ENCODE data around the gene ECHS1. TPM values are rescaled to one million over a fixed set of nuclear protein-coding genes. Genes with fewer than 3 reads are reported as not detected.

The ECHS1 gene
- polyA plus RNA-seq, 1 of the 3 experiments (the other 2 are of a cell fraction) = 97.8 TPM

DNA sequence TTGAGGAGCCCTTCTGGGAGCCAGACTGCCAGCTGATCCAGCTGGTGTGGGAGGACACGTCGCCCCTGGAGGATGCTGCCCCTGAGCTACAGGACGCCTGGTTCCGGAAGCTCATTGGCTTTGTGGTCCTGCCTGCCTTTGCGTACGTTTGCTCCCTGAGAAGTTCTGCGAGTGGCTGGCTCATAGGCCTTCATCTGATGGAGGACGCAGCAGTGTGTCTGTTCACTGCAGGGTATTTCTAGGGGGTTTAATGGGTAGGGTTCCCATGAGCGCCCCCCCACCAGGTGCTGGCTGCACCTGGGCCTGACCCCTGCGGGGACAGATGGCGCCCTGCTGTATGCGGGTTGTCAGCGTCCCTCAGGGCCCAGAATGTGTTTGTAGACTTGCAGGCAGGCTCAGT is 10.9 kb upstream of the ECHS1 start:
- DNase-seq = no peak
- Histone ChIP-seq H4K20me1 (ENCODE audit: insufficient read depth) (no peaks in the 10 kb centered on the region), H3K4me3 (ENCODE audit: low read depth in 2 of 2, low read length in 1 of 2) (no peak overlapping the region), H3K79me2 (ENCODE audit: insufficient read depth) (no peaks in the 10 kb centered on the region), H3K9me2 (no peaks in the 10 kb centered on the region), H3F3A (replicated peaks; ENCODE audit: insufficient read depth) (no peaks in the 10 kb centered on the region), H3K27me3 (ENCODE audit: insufficient read depth) (no peaks in the 10 kb centered on the region), H3K9me3 (no peaks in the 10 kb centered on the region), H3K27ac (ENCODE audit: low read depth in 2 of 2, low read length in 1 of 2) (no peak overlapping the region), H3K4me1 (ENCODE audit: control insufficient read depth in 1 of 2, insufficient read depth in 2 of 2, low read depth in 1 of 2, low read length in 1 of 2) (peaks cover 0 to 9% of the 10 kb centered on the region in 2 experiments; a peak in 1 of 4 replicates), H3K9ac (no peak overlapping the region), H3K4me2 (no peak overlapping the region), H3K36me3 (replicated peaks in 1 of 2; ENCODE audit: control insufficient read depth in 1 of 2, insufficient read depth in 2 of 2, low read length in 1 of 2) (peaks cover 0 to 3% of the 10 kb centered on the region in 2 experiments), H2AFZ (ENCODE audit: low read depth) (no peak overlapping the region)
- WGBS (ENCODE audit: low lambda C conversion rate) = 96% methylated on average over 7 of the region's 13 CpGs
- POLR2A ChIA-PET = no interaction called here
- CTCF ChIA-PET = interaction anchor here (1.3 kb wide), 1 partner anchor 54 kb away, joined by 4 read pairs; no protein-coding TSS in a partner anchor
- TF ChIP-seq ZBTB33 (IDR thresholded peaks at IDR 0.05; ENCODE audit: borderline replicate concordance, low read depth) = no peak
- no peak for TF ChIP-seq NRF1 (IDR thresholded peaks at IDR 0.05; ENCODE audit: low read depth, low read length)
- no peak for TF ChIP-seq FOSL2 (IDR thresholded peaks at IDR 0.05; ENCODE audit: borderline replicate concordance, low read depth)
- no peak for TF ChIP-seq FOXM1 (IDR thresholded peaks at IDR 0.05; ENCODE audit: low read depth)
- no peak for TF ChIP-seq TCF12 (IDR thresholded peaks at IDR 0.05)
- TF ChIP-seq PBX3 (IDR thresholded peaks at IDR 0.05) = no peak
- no peak for TF ChIP-seq POLR2AphosphoS5 (IDR thresholded peaks at IDR 0.05; ENCODE audit: low read depth, low read length)
- no peak for TF ChIP-seq SIN3A (IDR thresholded peaks at IDR 0.05; ENCODE audit: borderline replicate concordance, low read depth, low read length)
- TF ChIP-seq JUND (IDR thresholded peaks at IDR 0.05) = no peak
- no peak for TF ChIP-seq MXI1 (IDR thresholded peaks at IDR 0.05; ENCODE audit: low read depth, low read length)
- no peak for TF ChIP-seq GABPA (IDR thresholded peaks at IDR 0.05; ENCODE audit: low read depth)
- no peak for TF ChIP-seq RXRA (IDR thresholded peaks at IDR 0.05; ENCODE audit: borderline replicate concordance, low read depth)

DNA sequence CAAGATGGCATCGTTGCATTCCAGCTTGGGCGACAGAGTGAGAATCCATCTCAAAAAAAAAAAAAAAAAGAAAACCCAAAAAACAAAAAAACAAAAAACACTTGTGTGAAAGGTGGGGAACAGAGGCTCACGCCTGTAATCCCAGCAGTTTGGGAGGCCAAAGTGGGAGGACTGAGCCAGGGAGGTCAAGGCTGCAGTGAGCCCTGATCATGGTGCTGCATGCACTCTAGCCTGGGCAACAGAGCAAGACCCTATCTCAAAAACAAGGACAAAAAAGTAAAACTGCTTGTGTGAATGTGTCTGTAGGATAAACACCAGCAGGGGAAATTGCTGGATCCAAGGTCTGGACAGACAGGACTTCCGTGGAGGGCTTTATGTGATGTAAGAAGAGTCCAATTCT is 10.4 kb upstream of the ECHS1 start:
- Histone ChIP-seq H3K36me3 (replicated peaks in 1 of 2; ENCODE audit: control insufficient read depth in 1 of 2, insufficient read depth in 2 of 2, low read length in 1 of 2) (peaks cover 0 to 3% of the 10 kb centered on the region in 2 experiments), H3K9ac (no peak overlapping the region), H3K4me1 (ENCODE audit: control insufficient read depth in 1 of 2, insufficient read depth in 2 of 2, low read depth in 1 of 2, low read length in 1 of 2) (peaks cover 0 to 9% of the 10 kb centered on the region in 2 experiments; a peak in 1 of 4 replicates), H3K9me2 (no peaks in the 10 kb centered on the region), H3K9me3 (no peaks in the 10 kb centered on the region), H3F3A (replicated peaks; ENCODE audit: insufficient read depth) (no peaks in the 10 kb centered on the region), H3K27ac (ENCODE audit: low read depth in 2 of 2, low read length in 1 of 2) (no peak overlapping the region), H3K4me2 (no peak overlapping the region), H2AFZ (ENCODE audit: low read depth) (no peak overlapping the region), H3K79me2 (ENCODE audit: insufficient read depth) (no peaks in the 10 kb centered on the region), H3K4me3 (ENCODE audit: low read depth in 2 of 2, low read length in 1 of 2) (no peak overlapping the region), H3K27me3 (ENCODE audit: insufficient read depth) (no peaks in the 10 kb centered on the region), H4K20me1 (ENCODE audit: insufficient read depth) (no peaks in the 10 kb centered on the region)
- ChIA-PET CTCF (interaction anchor here (1.3 kb wide), 1 partner anchor 54 kb away, joined by 4 read pairs; no protein-coding TSS in a partner anchor), POLR2A (no interaction called here)
- TF ChIP-seq GATA2 (CRISPR knock-in tag; IDR thresholded peaks at IDR 0.05) (no peak), PBX3 (IDR thresholded peaks at IDR 0.05) (no peak), TCF12 (IDR thresholded peaks at IDR 0.05) (no peak), GABPA (IDR thresholded peaks at IDR 0.05; ENCODE audit: low read depth) (no peak), TEAD4 (IDR thresholded peaks at IDR 0.05; ENCODE audit: borderline replicate concordance, insufficient read depth) (no peak), NFIC (IDR thresholded peaks at IDR 0.05; ENCODE audit: borderline replicate concordance) (no peak), NRF1 (IDR thresholded peaks at IDR 0.05; ENCODE audit: low read depth, low read length) (no peak), MXI1 (IDR thresholded peaks at IDR 0.05; ENCODE audit: low read depth, low read length) (no peak), EP300 (IDR thresholded peaks at IDR 0.05; ENCODE audit: borderline replicate concordance in 1 of 2, low read depth in 1 of 2, low read length in 1 of 2) (no peak), MEF2A (IDR thresholded peaks at IDR 0.05; ENCODE audit: borderline replicate concordance, low read depth) (no peak), SMC3 (IDR thresholded peaks at IDR 0.05; ENCODE audit: low read depth, low read length) (no peak), USF1 (IDR thresholded peaks at IDR 0.05; ENCODE audit: borderline replicate concordance, low read depth) (no peak), TAF1 (IDR thresholded peaks at IDR 0.05; ENCODE audit: borderline replicate concordance, low read depth, low read length) (no peak), IRF3 (IDR thresholded peaks at IDR 0.05; ENCODE audit: low read depth, low read length) (no peak), EZH2phosphoT487 (IDR thresholded peaks at IDR 0.05; ENCODE audit: borderline replicate concordance, low read depth) (no peak)
- TF ChIP-seq, protein P1, sequence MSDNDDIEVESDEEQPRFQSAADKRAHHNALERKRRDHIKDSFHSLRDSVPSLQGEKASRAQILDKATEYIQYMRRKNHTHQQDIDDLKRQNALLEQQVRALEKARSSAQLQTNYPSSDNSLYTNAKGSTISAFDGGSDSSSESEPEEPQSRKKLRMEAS (IDR thresholded peaks at IDR 0.05; ENCODE audit: low read depth) = no peak
- DNase-seq = no peak
- 90% methylated on average over 4 of the region's 4 CpGs for WGBS (ENCODE audit: low lambda C conversion rate)
